WTC11 (cell line): Measurements from ENCODE around the gene RBM44. TPM values are rescaled to one million over a fixed set of nuclear protein-coding genes. Genes with fewer than 3 reads are reported as not detected.

Experiments used
- ATAC-seq: fragments of 200-7000 bp; cut with Tn5 transposase; 2 replicates; pipeline ENCODE4 v1.10.0; 2021; ENCODE audit warnings: mild to moderate bottlenecking, moderate library complexity
- CTCF ChIA-PET: fragments of 300-600 bp; sonication (Branson Sonifier 250); formaldehyde crosslinking; loops from one replicate; lab custom pipeline; 2021; ENCODE audit warnings: antibody characterized with exemption; lab: Charles Lee
- POLR2A ChIA-PET: fragments of 350-600 bp; sonication (Branson Sonifier 250); formaldehyde crosslinking; loops from one replicate; lab custom pipeline; 2021; ENCODE audit warnings: antibody characterized with exemption; lab: Charles Lee
- DNase-seq: peaks from one replicate; pipeline ENCODE4 v3.0.0; 2021; ENCODE audit warnings: low spot score
- H3K27ac Mint-ChIP-seq: 2 replicates; pipeline ENCODE4 v1.8.0; 2021; ENCODE audit warnings: mixed read lengths
- H3K27me3 Mint-ChIP-seq: 2 replicates; pipeline ENCODE4 v1.8.0; 2021; ENCODE audit warnings: low read depth, mild to moderate bottlenecking, moderate library complexity, mixed read lengths
- H3K36me3 Mint-ChIP-seq: 2 replicates; pipeline ENCODE4 v1.8.0; 2021; ENCODE audit warnings: mixed read lengths
- H3K4me1 Mint-ChIP-seq: 2 replicates; pipeline ENCODE4 v1.8.0; 2022; ENCODE audit warnings: mixed read lengths
- H3K4me3 Mint-ChIP-seq: 2 replicates; pipeline ENCODE4 v1.8.0; 2021; ENCODE audit warnings: mild to moderate bottlenecking, moderate library complexity, mixed read lengths
- H3K9me3 Mint-ChIP-seq: 2 replicates; pipeline ENCODE4 v1.8.0; 2021; ENCODE audit warnings: mixed read lengths
- CDX4 ChIP-seq: fragments of 250-450 bp; sonication (Bioruptor Pico); IDR thresholded peaks from 2 replicates; pipeline ENCODE4 v1.9.0; 2021; ENCODE audit warnings: moderate library complexity, mild to moderate bottlenecking, inconsistent platforms, borderline replicate concordance
- CREB1 ChIP-seq: sonication (generic); formaldehyde crosslinking; IDR thresholded peaks from 2 replicates; pipeline ENCODE4 v1.8.0; 2023; ENCODE audit warnings: mild to moderate bottlenecking, missing genetic modification reagents
- CREM ChIP-seq: sonication (generic); formaldehyde crosslinking; IDR thresholded peaks from 2 replicates; pipeline ENCODE4 v1.8.1; 2022; ENCODE audit warnings: mild to moderate bottlenecking, missing genetic modification reagents, moderate library complexity
- CTCF ChIP-seq: fragments of 200-600 bp; IDR thresholded peaks from 2 replicates; pipeline ENCODE4 v1.8.0; 2022; ENCODE audit warnings: antibody characterized with exemption
- E2F5 ChIP-seq: sonication (generic); formaldehyde crosslinking; IDR thresholded peaks from 2 replicates; pipeline ENCODE4 v1.8.1; 2022; ENCODE audit warnings: mild to moderate bottlenecking, moderate library complexity, missing genetic modification reagents
- ERG ChIP-seq: fragments of 250-450 bp; sonication (Bioruptor Pico); IDR thresholded peaks from 2 replicates; pipeline ENCODE4 v1.8.0; 2021; ENCODE audit warnings: mild to moderate bottlenecking
- ETV6 ChIP-seq: sonication (generic); formaldehyde crosslinking; IDR thresholded peaks from 2 replicates; pipeline ENCODE4 v1.8.1; 2022; ENCODE audit warnings: mild to moderate bottlenecking, missing genetic modification reagents
- FOXJ3 ChIP-seq: sonication (generic); formaldehyde crosslinking; IDR thresholded peaks from 2 replicates; pipeline ENCODE4 v1.9.0; 2021; ENCODE audit warnings: missing genetic modification reagents, mild to moderate bottlenecking, borderline replicate concordance
- HMGA2 ChIP-seq: fragments of 250-450 bp; sonication (Bioruptor Pico); IDR thresholded peaks from 2 replicates; pipeline ENCODE4 v1.4.0; 2021; ENCODE audit warnings: mild to moderate bottlenecking, moderate library complexity
- HMGXB4 ChIP-seq: sonication (generic); formaldehyde crosslinking; IDR thresholded peaks from 2 replicates; pipeline ENCODE4 v1.8.1; 2023; ENCODE audit warnings: mild to moderate bottlenecking, moderate library complexity, missing genetic modification reagents
- JUN ChIP-seq: sonication (generic); formaldehyde crosslinking; IDR thresholded peaks from 2 replicates; pipeline ENCODE4 v1.8.0; 2023; ENCODE audit warnings: mild to moderate bottlenecking, missing genetic modification reagents
- MXD4 ChIP-seq: fragments of 250-450 bp; sonication (Bioruptor Pico); IDR thresholded peaks from 2 replicates; pipeline ENCODE4 v1.8.0; 2021; ENCODE audit warnings: mild to moderate bottlenecking, moderate library complexity, borderline replicate concordance
- MYBL2 ChIP-seq: sonication (generic); formaldehyde crosslinking; IDR thresholded peaks from 2 replicates; pipeline ENCODE4 v1.8.1; 2023; ENCODE audit warnings: mild to moderate bottlenecking, moderate library complexity, missing genetic modification reagents
- NFE2L1 ChIP-seq: sonication (generic); formaldehyde crosslinking; IDR thresholded peaks from 2 replicates; pipeline ENCODE4 v1.8.1; 2023; ENCODE audit warnings: missing genetic modification reagents
- NR1H2 ChIP-seq: sonication (generic); formaldehyde crosslinking; IDR thresholded peaks from 2 replicates; pipeline ENCODE4 v1.9.0; 2021; ENCODE audit warnings: mild to moderate bottlenecking, moderate library complexity, missing genetic modification reagents
- OVOL2 ChIP-seq: fragments of 250-450 bp; sonication (Bioruptor Pico); IDR thresholded peaks from 2 replicates; pipeline ENCODE4 v1.9.0; 2021; ENCODE audit warnings: mild to moderate bottlenecking, borderline replicate concordance
- RELA ChIP-seq: sonication (generic); formaldehyde crosslinking; IDR thresholded peaks from 2 replicates; pipeline ENCODE4 v1.8.1; 2022; ENCODE audit warnings: missing genetic modification reagents, mild to moderate bottlenecking, borderline replicate concordance
- STAT6 ChIP-seq: sonication (generic); formaldehyde crosslinking; conservative IDR thresholded peaks from 2 replicates; pipeline ENCODE4 v1.8.1; 2023; ENCODE audit warnings: mild to moderate bottlenecking, low read depth, missing genetic modification reagents, moderate library complexity
- TEAD1 ChIP-seq: sonication (generic); formaldehyde crosslinking; IDR thresholded peaks from 2 replicates; pipeline ENCODE4 v1.8.0; 2022; ENCODE audit warnings: mild to moderate bottlenecking, missing genetic modification reagents
- TEAD4 ChIP-seq: sonication (generic); formaldehyde crosslinking; IDR thresholded peaks from 2 replicates; pipeline ENCODE4 v1.8.0; 2022; ENCODE audit warnings: mild to moderate bottlenecking, missing genetic modification reagents
- USF1 ChIP-seq: sonication (generic); formaldehyde crosslinking; IDR thresholded peaks from 2 replicates; pipeline ENCODE4 v1.8.0; 2022; ENCODE audit warnings: mild to moderate bottlenecking, missing genetic modification reagents
- USF2 ChIP-seq: sonication (generic); formaldehyde crosslinking; IDR thresholded peaks from 2 replicates; pipeline ENCODE4 v1.8.1; 2023; ENCODE audit warnings: mild to moderate bottlenecking, missing genetic modification reagents, moderate library complexity
- ZNF232 ChIP-seq: sonication (generic); formaldehyde crosslinking; IDR thresholded peaks from 2 replicates; pipeline ENCODE4 v1.8.0; 2022; ENCODE audit warnings: mild to moderate bottlenecking, missing genetic modification reagents
- ZNF263 ChIP-seq: sonication (generic); formaldehyde crosslinking; IDR thresholded peaks from 2 replicates; pipeline ENCODE4 v1.8.1; 2022; ENCODE audit warnings: low read depth, mild to moderate bottlenecking, moderate library complexity, missing genetic modification reagents
- ZNF396 ChIP-seq: fragments of 250-450 bp; sonication (Bioruptor Pico); IDR thresholded peaks from 2 replicates; pipeline ENCODE4 v1.8.0; 2021; ENCODE audit warnings: mild to moderate bottlenecking, moderate library complexity, borderline replicate concordance
- total RNA-seq: library from RNA; stranded (reverse); gene quantifications from 3 replicates; pipeline ENCODE4 v1.2.3, GENCODE V29; 2021

Gene RBM44
- total RNA-seq, 1 experiment from 2014 or later = 1.3 TPM

GRCh38 chr2:237876951-237877491 lies 78.4 kb downstream of the RBM44 start:
- peaks cover 7% of the 10 kb centered on the region for H3K4me1 Mint-ChIP-seq
- POLR2A ChIA-PET = interaction anchor here (0.5 kb wide), 1 partner anchor 189 kb away, joined by 4 read pairs; no protein-coding TSS in a partner anchor
- DNase-seq = no peak
- ATAC-seq = no peak
- H3K36me3 Mint-ChIP-seq = no peaks in the 10 kb centered on the region
- peaks cover 3% of the 10 kb centered on the region; the same call in 1 of the 2 replicates for H3K9me3 Mint-ChIP-seq
- H3K4me3 Mint-ChIP-seq = no peak overlapping the region
- TF ChIP-seq TEAD4 (CRISPR knock-in tag) (no peak), HMGXB4 (CRISPR knock-in tag) (no peak), ZNF263 (CRISPR knock-in tag) (no peak), CTCF (no peak), USF1 (CRISPR knock-in tag) (no peak), USF2 (no peak), MYBL2 (no peak), HMGA2 (CRISPR knock-in tag) (no peak), NFE2L1 (no peak), TEAD1 (no peak), FOXJ3 (CRISPR knock-in tag) (no peak), ZNF396 (CRISPR knock-in tag) (no peak), CREM (CRISPR knock-in tag) (no peak), MXD4 (CRISPR knock-in tag) (no peak), ERG (no peak), ETV6 (no peak), E2F5 (CRISPR knock-in tag) (no peak)
- CTCF ChIA-PET = interaction anchor here (0.6 to 3.1 kb wide), 3 partner anchors 46 to 645 kb away, joined by 3 to 11 read pairs (median 4); no protein-coding TSS in a partner anchor
- no peak overlapping the region for H3K27ac Mint-ChIP-seq
- H3K27me3 Mint-ChIP-seq = no peaks in the 10 kb centered on the region

- Mint-ChIP-seq H3K9me3 (peaks cover 3% of the 10 kb centered on the region; the same call in 1 of the 2 replicates), H3K4me3 (no peak overlapping the region), H3K36me3 (no peaks in the 10 kb centered on the region), H3K27me3 (no peaks in the 10 kb centered on the region), H3K27ac (no peak overlapping the region), H3K4me1 (peaks cover 7% of the 10 kb centered on the region)
- CTCF ChIA-PET = interaction anchor here (3.1 kb wide), 1 partner anchor 46 kb away, joined by 11 read pairs; no protein-coding TSS in a partner anchor
- DNase-seq = no peak
- POLR2A ChIA-PET = interaction anchor here (0.5 kb wide), 1 partner anchor 190 kb away, joined by 4 read pairs; no protein-coding TSS in a partner anchor
- ATAC-seq = no peak
- TF ChIP-seq STAT6 = no peak
- TF ChIP-seq NR1H2 (CRISPR knock-in tag) = no peak
- TF ChIP-seq TEAD1 = no peak
- no peak for TF ChIP-seq OVOL2 (CRISPR knock-in tag)
- TF ChIP-seq CDX4 (CRISPR knock-in tag) = no peak
- no peak for TF ChIP-seq RELA (CRISPR knock-in tag)
- no peak for TF ChIP-seq JUN
- TF ChIP-seq CREB1 (CRISPR knock-in tag) = no peak
- no peak for TF ChIP-seq ZNF232 (CRISPR knock-in tag)
Measured at GRCh38 chr2:237877576-237878307, 79.2 kb downstream of the RBM44 start.
